ENCODE results near the gene ATXN1.

DNA sequence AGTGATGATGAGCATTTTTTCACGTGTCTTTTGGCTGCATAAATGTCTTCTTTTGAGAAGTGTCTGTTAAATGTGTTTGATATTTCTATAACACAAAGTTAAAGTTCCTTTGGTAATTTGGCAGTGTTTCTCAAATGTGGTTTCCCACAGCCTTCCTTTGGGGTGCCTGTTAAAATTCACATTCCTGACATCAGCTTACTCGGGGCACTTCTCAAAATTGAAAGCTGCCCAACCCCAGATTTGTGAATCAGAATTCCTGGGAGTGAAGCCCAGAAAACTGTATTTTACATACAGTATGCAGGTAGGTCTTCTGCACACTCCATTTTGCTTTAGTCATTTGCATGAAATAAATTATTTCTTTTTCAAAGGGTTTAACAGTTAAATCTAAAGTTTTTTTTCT is 315.0 kb downstream of the ATXN1 start:
- TF ChIP-seq, protein P1, sequence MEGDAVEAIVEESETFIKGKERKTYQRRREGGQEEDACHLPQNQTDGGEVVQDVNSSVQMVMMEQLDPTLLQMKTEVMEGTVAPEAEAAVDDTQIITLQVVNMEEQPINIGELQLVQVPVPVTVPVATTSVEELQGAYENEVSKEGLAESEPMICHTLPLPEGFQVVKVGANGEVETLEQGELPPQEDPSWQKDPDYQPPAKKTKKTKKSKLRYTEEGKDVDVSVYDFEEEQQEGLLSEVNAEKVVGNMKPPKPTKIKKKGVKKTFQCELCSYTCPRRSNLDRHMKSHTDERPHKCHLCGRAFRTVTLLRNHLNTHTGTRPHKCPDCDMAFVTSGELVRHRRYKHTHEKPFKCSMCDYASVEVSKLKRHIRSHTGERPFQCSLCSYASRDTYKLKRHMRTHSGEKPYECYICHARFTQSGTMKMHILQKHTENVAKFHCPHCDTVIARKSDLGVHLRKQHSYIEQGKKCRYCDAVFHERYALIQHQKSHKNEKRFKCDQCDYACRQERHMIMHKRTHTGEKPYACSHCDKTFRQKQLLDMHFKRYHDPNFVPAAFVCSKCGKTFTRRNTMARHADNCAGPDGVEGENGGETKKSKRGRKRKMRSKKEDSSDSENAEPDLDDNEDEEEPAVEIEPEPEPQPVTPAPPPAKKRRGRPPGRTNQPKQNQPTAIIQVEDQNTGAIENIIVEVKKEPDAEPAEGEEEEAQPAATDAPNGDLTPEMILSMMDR (IDR thresholded peaks at IDR 0.05): no peak
- TF ChIP-seq POLR2A (IDR thresholded peaks at IDR 0.05; ENCODE audit: low read depth): no peak
